IPS-NIHi11 (cell line): ENCODE data around the gene CFC1.
"Not testable (repeated sequence)": the region's sequence is repeated elsewhere in the genome, so short reads cannot be mapped to it uniquely, and the experiment has no call there.

Experiments used
- DNase-seq: peaks from one replicate; pipeline ENCODE4 v3.0.0; 2012; ENCODE audit warnings: mixed read lengths, low spot score

Gene CFC1

DNA sequence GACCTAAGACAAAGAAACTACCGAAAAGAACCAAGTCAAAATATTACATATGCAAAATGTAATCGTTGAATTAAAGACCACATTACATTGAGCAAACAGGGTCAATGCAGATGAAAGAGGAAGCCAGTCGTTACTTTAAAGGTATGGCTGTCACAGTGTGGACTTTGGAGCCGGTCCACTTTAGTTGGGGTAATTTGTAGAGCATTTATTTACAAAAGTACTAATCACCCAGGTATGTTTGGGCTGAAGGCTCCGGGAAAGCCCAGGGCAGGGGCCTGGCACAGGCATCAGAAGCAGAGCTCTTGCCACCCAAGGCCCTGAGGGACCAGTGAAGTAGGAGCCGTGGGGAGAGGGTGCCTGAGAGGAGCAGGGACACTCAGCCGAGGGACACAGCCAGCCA, 15.8 kb downstream of the CFC1 start:
- not testable (repeated sequence) for DNase-seq

DNA sequence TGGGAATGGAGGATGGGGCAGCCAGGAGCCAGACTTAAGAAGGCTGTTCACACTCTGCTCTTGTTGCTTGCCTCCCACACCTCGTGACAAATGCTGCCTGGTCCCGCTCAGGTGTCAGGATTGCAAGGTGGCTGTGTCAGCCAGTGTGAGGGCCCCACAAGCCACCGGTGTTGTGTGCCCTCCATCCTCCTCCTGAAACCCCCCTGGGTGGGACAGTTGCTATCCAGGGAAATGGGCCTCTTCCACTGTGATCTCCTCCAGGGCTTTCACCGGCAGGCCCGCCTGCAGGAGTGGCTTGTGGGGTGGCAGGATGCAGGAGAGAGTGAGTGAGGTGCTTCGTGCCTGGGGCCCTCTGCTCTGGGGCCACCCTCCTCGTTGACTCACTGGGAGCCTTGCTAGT, 16.4 kb downstream of the CFC1 start:
- not testable (repeated sequence) for DNase-seq

DNA sequence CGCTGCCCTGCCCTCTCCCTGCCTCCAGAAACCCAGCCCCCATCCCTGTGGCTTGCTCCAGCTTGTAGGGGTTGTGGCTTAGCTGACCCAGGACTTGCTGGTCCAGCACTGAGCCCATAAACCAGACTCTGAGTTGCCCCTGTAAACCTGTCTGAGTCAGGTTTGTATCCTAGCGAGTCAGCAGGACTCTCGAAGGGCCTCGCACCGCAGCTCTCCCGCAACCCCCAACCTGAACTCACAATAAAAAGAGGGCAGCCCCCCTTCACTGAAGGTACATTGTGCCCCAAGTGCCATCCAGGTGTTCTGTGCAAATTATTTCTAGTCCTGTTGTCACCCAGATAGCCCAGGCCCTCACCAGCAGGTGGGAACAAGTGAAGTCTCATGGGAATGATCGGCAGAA, 17.9 kb downstream of the CFC1 start:
- DNase-seq = not testable (repeated sequence)

GRCh38 chr2:130579121-130579520, 20.3 kb downstream of the CFC1 start:
- DNase-seq = not testable (repeated sequence)

GRCh38 chr2:130577559-130577958, 21.8 kb downstream of the CFC1 start:
- DNase-seq = not testable (repeated sequence)

- not testable (repeated sequence) for DNase-seq
Observed at GRCh38 chr2:130576209-130576784, 23.1 kb downstream of the CFC1 start.

DNA sequence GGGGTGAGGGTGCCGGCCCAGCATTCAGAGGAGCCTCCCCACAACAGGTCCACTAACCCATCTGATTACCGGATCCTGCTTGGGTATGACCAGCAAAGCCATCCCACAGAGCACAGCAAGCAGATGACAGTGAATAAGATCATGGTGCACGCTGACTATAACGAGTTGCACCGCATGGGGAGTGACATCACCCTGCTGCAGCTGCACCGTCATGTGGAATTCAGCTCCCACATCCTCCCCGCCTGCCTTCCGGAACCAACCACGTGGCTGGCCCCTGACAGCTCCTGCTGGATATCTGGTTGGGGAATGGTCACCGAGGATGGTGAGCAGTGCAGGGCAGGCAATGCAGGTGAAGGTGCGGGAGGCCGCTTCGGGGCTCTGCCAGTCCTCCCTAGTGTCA, 25.1 kb downstream of the CFC1 start:
- not testable (repeated sequence) for DNase-seq

DNA sequence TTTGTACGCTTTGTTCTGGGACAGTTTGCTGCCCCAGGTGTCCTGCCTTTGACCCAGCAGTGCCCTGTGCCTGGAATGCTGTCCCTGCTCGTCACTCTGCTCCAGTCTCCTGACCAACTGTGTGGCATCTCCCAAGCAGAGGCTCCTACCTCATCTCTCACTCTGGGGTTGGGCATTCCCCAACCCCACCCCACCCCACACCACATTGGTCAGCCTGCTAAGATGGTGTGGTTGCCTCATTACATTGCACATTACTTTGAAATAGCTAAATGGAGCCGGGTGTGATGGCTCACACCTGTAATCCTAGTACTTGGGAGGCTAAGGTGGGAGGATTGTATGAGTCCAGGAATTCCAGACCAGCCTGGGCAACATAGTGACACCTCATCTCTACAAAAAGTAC, 27.4 kb downstream of the CFC1 start:
- DNase-seq = not testable (repeated sequence)

- DNase-seq = not testable (repeated sequence)
Observed at GRCh38 chr2:130566165-130566564, 33.2 kb downstream of the CFC1 start.

DNA sequence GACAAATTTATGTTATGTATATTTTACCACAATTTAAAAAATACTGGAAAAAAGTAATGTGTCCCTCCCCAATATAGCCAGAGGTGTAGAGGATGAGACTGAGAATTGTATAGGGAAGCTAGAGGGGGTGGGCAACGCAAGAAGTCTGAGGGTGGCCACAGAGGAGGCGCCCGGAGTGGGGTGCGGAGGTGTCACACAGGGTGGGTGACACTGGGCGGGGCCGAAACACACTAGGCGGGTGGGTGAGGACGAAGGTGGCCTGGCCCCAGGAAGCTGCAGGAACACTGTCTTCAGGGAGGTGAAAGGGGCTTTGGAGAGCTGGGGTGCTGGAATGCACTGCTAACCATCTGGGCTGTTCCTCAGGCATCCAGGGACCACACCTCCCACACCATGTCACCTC, 42.9 kb downstream of the CFC1 start:
- DNase-seq = not testable (repeated sequence)

- not testable (repeated sequence) for DNase-seq
Observed at GRCh38 chr2:130554178-130554577, 45.2 kb downstream of the CFC1 start.

DNA sequence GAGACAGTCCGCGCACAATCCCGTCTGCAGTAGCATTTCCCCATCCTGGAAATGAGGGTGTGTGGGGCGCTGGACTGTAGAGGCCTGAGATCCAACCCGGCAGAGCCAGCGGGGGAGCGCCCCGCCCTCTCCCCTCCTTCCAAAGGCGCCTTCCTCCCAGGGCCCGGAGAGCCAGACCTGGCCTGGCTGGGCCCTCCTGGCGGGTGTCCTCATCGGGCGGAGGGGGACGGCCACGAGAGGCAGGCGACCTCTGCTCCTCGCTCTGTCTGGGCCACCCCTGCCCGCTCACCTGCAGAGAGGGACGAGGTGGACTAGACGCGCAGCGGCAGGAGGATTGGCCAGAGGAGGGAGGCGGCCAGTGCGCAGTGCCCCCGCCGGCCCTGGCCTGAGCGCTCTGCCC, 49.9 kb downstream of the CFC1 start:
- not testable (repeated sequence) for DNase-seq

- not testable (repeated sequence) for DNase-seq
Observed at GRCh38 chr2:130548418-130548817, 51.0 kb downstream of the CFC1 start.

DNA sequence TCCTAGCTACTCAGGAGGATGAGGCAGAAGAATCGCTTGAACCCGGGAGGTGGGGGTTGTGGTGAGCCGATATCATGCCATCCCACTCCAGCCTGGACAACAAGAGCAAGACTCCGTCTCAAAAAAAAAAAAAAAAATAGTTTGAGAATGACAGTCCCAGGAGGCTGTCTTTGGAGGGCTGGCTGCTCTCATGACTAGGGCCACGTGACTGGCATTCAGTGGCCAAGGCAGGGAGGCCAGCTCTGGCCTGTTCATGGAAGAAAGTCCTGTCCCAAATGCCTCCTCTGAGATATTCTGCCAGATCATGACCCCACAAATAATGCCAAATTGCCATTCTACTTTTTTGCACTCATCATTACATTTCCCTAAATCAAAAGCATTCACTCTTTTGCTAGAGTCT, 54.4 kb downstream of the CFC1 start:
- not testable (repeated sequence) for DNase-seq

- DNase-seq = not testable (repeated sequence)
Observed at GRCh38 chr2:130543785-130544528, 55.4 kb downstream of the CFC1 start.

DNA sequence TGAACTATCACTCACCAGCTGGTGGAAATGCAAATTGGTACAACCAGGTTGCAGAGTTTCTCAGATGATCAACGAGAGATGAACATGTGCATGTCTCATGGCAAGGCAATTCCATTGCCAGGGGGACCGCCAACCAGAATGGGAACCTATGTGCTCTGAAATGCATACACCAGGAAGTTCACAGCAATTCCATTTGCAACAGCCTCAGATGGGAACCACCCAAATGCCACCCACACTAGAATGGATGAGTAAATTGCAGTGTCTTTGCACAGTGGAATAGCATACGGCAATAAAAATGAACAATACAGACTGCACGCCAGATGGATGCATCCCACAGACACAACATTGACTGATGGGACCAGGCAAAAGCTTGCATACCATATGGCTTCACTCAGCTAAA, 56.6 kb downstream of the CFC1 start:
- DNase-seq = not testable (repeated sequence)
